ENCODE measurements around the gene IL17A. TPM values are rescaled to one million over a fixed set of nuclear protein-coding genes. Genes with fewer than 3 reads are reported as not detected.

The IL17A gene
- total RNA-seq, 1 donor from 2014 or later: not detected

GRCh38 chr6:52230685-52231084 lies 44.5 kb downstream of the IL17A start:
- H3K9me3 Mint-ChIP-seq (ENCODE audit: low read depth): no peaks in the 10 kb centered on the region
- H3K36me3 Mint-ChIP-seq (ENCODE audit: insufficient read depth): no peaks in the 10 kb centered on the region
- no peak overlapping the region for H3K4me3 Mint-ChIP-seq (ENCODE audit: low read depth)
- no peak for DNase-seq (ENCODE audit: low spot score, unreplicated experiment)
- no peak for TF ChIP-seq CTCF (IDR thresholded peaks at IDR 0.05; ENCODE audit: unreplicated experiment)
- H3K27ac Mint-ChIP-seq: no peak overlapping the region
- H3K4me1 Mint-ChIP-seq (ENCODE audit: low read depth): peaks cover 7% of the 10 kb centered on the region
- H3K27me3 Mint-ChIP-seq: peaks cover 6% of the 10 kb centered on the region

GRCh38 chr6:52231406-52232127 lies 45.4 kb downstream of the IL17A start:
- Mint-ChIP-seq H3K27me3 (peaks cover 10% of the 10 kb centered on the region), H3K9me3 (ENCODE audit: low read depth) (no peaks in the 10 kb centered on the region), H3K4me1 (ENCODE audit: low read depth) (peaks cover 7% of the 10 kb centered on the region), H3K36me3 (ENCODE audit: insufficient read depth) (no peaks in the 10 kb centered on the region), H3K27ac (no peak overlapping the region), H3K4me3 (ENCODE audit: low read depth) (no peak overlapping the region)
- no peak for DNase-seq (ENCODE audit: low spot score, unreplicated experiment)
- TF ChIP-seq CTCF (IDR thresholded peaks at IDR 0.05; ENCODE audit: unreplicated experiment): no peak

GRCh38 chr6:52233005-52233404 lies 46.8 kb downstream of the IL17A start:
- Mint-ChIP-seq H3K36me3 (ENCODE audit: insufficient read depth) (no peaks in the 10 kb centered on the region), H3K27ac (no peak overlapping the region), H3K27me3 (peaks cover 10% of the 10 kb centered on the region), H3K9me3 (ENCODE audit: low read depth) (no peaks in the 10 kb centered on the region), H3K4me1 (ENCODE audit: low read depth) (peaks cover 7% of the 10 kb centered on the region), H3K4me3 (ENCODE audit: low read depth) (no peak overlapping the region)
- no peak for TF ChIP-seq CTCF (IDR thresholded peaks at IDR 0.05; ENCODE audit: unreplicated experiment)
- no peak for DNase-seq (ENCODE audit: low spot score, unreplicated experiment)

- no peaks in the 10 kb centered on the region for H3K9me3 Mint-ChIP-seq (ENCODE audit: low read depth)
- H3K4me1 Mint-ChIP-seq (ENCODE audit: low read depth): peaks cover 7% of the 10 kb centered on the region
- no peak overlapping the region for H3K4me3 Mint-ChIP-seq (ENCODE audit: low read depth)
- peaks cover 10% of the 10 kb centered on the region for H3K27me3 Mint-ChIP-seq
- peak; percentile 20 for DNase-seq (ENCODE audit: low spot score, unreplicated experiment)
- no peaks in the 10 kb centered on the region for H3K36me3 Mint-ChIP-seq (ENCODE audit: insufficient read depth)
- H3K27ac Mint-ChIP-seq: no peak overlapping the region
- peak; percentile 70 for TF ChIP-seq CTCF (IDR thresholded peaks at IDR 0.05; ENCODE audit: unreplicated experiment)
Measured at GRCh38 chr6:52233975-52234823, 48.0 kb downstream of the IL17A start.

Small RNA genes within 50 kb of the gene (microRNA-seq; reads per million reads assigned to microRNA genes)
- not detected for gene MIR133B (ENCODE audit: borderline number of aligned reads, unreplicated experiment)
- gene MIR206 (ENCODE audit: borderline number of aligned reads, unreplicated experiment): not detected

Other genes with a start within 250 kb of the IL17A start
- 1.3 and 1.4 TPM in 2 replicates for gene PKHD1, start 98.8 kb upstream of the IL17A start, total RNA-seq
- not detected in 2 replicates for gene IL17F, start 58.1 kb downstream of the IL17A start, total RNA-seq
- gene MCM3, start 98.4 kb downstream of the IL17A start, total RNA-seq: 118 and 121 TPM in 2 replicates
- 13.9 and 15.2 TPM in 2 replicates for gene PAQR8, start 175.8 kb downstream of the IL17A start, total RNA-seq
- 36.0 and 43.6 TPM in 2 replicates for gene EFHC1, start 234.0 kb downstream of the IL17A start, total RNA-seq